ENCODE measurements around the gene TMEM196. TPM values are rescaled to one million over a fixed set of nuclear protein-coding genes. Genes with fewer than 3 reads are reported as not detected.
"Not testable (repeated sequence)": the region's sequence is repeated elsewhere in the genome, so short reads cannot be mapped to it uniquely, and the experiment has no call there.

TMEM196 gene
- total RNA-seq, 1 donor from 2014 or later: under 0.01 TPM

DNA sequence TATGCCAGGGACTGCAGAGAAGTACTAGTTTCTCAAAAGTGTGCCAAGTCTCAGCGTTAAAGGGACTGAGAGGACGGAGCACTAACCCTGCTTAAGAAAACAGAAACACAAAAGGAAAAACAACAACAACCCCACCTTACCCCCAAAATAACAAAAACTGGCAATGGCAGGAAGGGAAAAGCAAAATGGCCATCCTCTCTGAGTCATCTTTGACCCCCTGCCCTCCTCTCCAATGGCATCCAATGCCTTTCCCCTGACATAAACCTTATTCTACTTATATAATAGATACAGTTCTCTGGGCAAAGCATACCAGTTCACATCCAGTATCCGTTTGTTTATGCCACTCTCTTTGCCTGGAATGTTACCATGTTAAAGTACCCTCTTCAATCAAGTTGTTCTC is 66.2 kb downstream of the TMEM196 start:
- DNase-seq: no peak

GRCh38 chr7:19705663-19706062 is 67.8 kb downstream of the TMEM196 start:
- no peak for DNase-seq

- no peak for DNase-seq
Measured at GRCh38 chr7:19701471-19701870, 71.9 kb downstream of the TMEM196 start.

- no peak for DNase-seq
Measured at GRCh38 chr7:19700936-19701335, 72.5 kb downstream of the TMEM196 start.

DNA sequence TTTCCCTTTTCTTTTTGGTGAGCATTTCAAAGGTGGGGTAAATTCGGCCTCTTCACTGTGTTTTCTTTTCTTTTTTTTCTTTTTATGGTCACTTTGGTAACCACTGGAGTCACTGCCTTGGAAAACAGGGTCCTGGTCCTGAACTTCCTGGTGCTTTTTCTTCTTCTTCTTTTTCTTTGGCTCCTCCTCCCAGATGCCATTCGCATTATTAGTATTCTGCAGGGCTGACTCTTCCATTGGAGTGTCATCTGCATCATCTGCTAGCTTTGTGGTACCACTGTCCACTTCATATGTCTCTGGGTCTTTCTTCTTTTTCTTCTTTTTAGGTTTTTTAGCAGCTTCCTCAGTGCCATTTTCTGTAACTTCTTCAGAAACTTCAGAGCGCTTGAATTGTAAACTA is 75.1 kb downstream of the TMEM196 start:
- no peak for DNase-seq

GRCh38 chr7:19696926-19697325 is 76.5 kb downstream of the TMEM196 start:
- DNase-seq: no peak

GRCh38 chr7:19692111-19692828 is 81.1 kb downstream of the TMEM196 start:
- no peak for DNase-seq

- DNase-seq: no peak
Measured at GRCh38 chr7:19690736-19691135, 82.7 kb downstream of the TMEM196 start.

DNA sequence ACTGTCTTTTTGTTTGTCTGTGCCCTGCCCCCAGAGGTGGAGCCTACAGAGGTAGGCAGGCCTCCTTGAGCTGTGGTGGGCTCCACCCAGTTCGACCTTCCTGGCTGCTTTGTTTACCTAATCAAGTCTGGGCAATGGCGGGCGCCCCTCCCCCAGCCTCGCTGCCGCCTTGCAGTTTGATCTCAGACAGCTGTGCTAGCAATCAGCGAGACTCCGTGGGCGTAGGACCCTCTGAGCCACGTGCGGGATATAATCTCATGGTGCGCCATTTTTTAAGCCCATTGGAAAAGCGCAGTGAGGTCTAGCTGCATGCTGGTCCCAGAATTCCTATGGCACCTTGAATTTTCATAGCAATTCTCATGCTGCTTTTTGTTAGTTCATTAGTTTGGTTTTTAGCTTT is 84.3 kb downstream of the TMEM196 start:
- not testable (repeated sequence) for DNase-seq

GRCh38 chr7:19681596-19681995 is 91.8 kb downstream of the TMEM196 start:
- DNase-seq: no peak

GRCh38 chr7:19677180-19677579 is 96.2 kb downstream of the TMEM196 start:
- peak; percentile 42 for DNase-seq

GRCh38 chr7:19675816-19676215 is 97.6 kb downstream of the TMEM196 start:
- no peak for DNase-seq

- no peak for DNase-seq
Measured at GRCh38 chr7:19674266-19674960, 99.0 kb downstream of the TMEM196 start.

DNA sequence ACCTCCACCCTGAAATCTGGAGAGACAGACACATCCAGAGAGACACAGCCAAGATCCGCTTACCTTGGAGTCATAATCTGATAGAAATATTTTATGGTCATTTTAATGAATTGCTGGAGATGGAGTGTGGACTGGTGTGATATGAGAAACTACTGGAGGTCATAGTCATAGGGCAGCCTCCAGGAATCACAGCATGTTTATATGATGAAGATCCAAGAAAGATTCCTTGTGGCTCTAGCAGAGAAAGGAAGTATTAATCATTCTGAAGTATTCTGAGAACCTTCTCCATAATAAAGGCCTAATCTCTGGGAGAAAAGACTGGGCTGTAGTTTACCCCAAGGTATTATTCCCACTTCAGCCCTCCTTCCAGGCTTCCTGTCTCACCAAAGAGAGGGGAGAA is 102.6 kb downstream of the TMEM196 start:
- no peak for DNase-seq

Small RNA genes within 50 kb of the gene (small RNA-seq; reads per million reads assigned to genes)
- not detected for gene MIR3146 (ENCODE audit: low replicate concordance)

Other genes with a start within 250 kb of the TMEM196 start
- 17.4 TPM for gene POLR1F, start 64.6 kb downstream of the TMEM196 start, total RNA-seq

Data from skin of body (tissue), 3 donors.